ENCODE results near the gene GATM. TPM values are rescaled to one million over a fixed set of nuclear protein-coding genes. Genes with fewer than 3 reads are reported as not detected.
A peak's percentile ranks its signal among the peaks of the same experiment; 100 is the strongest.

Gene GATM
- total RNA-seq, 1 donor from 2014 or later: 0.30 TPM

GRCh38 chr15:45414215-45414885 lies 36.0 kb upstream of the GATM start:
- no peak overlapping the region for H3K4me3 Mint-ChIP-seq (ENCODE audit: unreplicated experiment)
- no peak overlapping the region for H3K27ac Mint-ChIP-seq (ENCODE audit: unreplicated experiment)
- no peaks in the 10 kb centered on the region for H3K27me3 Mint-ChIP-seq (ENCODE audit: low read depth)
- no peak for DNase-seq (ENCODE audit: low spot score)
- H3K36me3 Mint-ChIP-seq (ENCODE audit: low read depth): peaks cover 35% of the 10 kb centered on the region
- no peaks in the 10 kb centered on the region for H3K4me1 Mint-ChIP-seq (ENCODE audit: low read depth)
- H3K9me3 Mint-ChIP-seq (ENCODE audit: low read depth): no peaks in the 10 kb centered on the region
- no peak for TF ChIP-seq CTCF (IDR thresholded peaks at IDR 0.05)

DNA sequence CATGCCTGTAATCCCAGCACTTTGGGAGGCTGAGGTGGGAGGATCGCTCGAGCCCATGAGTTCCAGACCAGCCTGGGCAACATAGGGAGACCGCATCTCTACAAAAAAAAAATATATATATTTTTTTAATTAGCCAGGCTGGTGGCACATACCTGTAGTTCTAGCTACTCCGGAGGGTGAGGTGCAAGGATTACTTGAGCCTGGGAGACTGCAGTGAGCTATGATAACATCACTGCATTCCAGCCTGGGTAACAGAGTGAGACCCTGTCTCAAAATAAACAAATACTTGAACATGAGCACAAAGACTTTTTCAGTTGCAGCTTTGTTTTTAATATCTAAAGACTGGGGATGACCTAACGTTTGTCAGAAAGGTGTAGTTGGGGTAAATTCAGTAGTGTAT lies 31.3 kb upstream of the GATM start:
- Mint-ChIP-seq H3K36me3 (ENCODE audit: low read depth) (peaks cover 38% of the 10 kb centered on the region), H3K4me1 (ENCODE audit: low read depth) (peaks cover 7% of the 10 kb centered on the region), H3K9me3 (ENCODE audit: low read depth) (no peaks in the 10 kb centered on the region), H3K27me3 (ENCODE audit: low read depth) (no peaks in the 10 kb centered on the region), H3K4me3 (ENCODE audit: unreplicated experiment) (no peak overlapping the region), H3K27ac (ENCODE audit: unreplicated experiment) (no peak overlapping the region)
- no peak for TF ChIP-seq CTCF (IDR thresholded peaks at IDR 0.05)
- no peak for DNase-seq (ENCODE audit: low spot score)

GRCh38 chr15:45407786-45408185 lies 29.4 kb upstream of the GATM start:
- Mint-ChIP-seq H3K27me3 (ENCODE audit: low read depth) (no peaks in the 10 kb centered on the region), H3K36me3 (ENCODE audit: low read depth) (peaks cover 26% of the 10 kb centered on the region), H3K27ac (ENCODE audit: unreplicated experiment) (no peak overlapping the region), H3K4me3 (ENCODE audit: unreplicated experiment) (no peak overlapping the region), H3K4me1 (ENCODE audit: low read depth) (peaks cover 19% of the 10 kb centered on the region), H3K9me3 (ENCODE audit: low read depth) (no peaks in the 10 kb centered on the region)
- no peak for DNase-seq (ENCODE audit: low spot score)
- TF ChIP-seq CTCF (IDR thresholded peaks at IDR 0.05): no peak

DNA sequence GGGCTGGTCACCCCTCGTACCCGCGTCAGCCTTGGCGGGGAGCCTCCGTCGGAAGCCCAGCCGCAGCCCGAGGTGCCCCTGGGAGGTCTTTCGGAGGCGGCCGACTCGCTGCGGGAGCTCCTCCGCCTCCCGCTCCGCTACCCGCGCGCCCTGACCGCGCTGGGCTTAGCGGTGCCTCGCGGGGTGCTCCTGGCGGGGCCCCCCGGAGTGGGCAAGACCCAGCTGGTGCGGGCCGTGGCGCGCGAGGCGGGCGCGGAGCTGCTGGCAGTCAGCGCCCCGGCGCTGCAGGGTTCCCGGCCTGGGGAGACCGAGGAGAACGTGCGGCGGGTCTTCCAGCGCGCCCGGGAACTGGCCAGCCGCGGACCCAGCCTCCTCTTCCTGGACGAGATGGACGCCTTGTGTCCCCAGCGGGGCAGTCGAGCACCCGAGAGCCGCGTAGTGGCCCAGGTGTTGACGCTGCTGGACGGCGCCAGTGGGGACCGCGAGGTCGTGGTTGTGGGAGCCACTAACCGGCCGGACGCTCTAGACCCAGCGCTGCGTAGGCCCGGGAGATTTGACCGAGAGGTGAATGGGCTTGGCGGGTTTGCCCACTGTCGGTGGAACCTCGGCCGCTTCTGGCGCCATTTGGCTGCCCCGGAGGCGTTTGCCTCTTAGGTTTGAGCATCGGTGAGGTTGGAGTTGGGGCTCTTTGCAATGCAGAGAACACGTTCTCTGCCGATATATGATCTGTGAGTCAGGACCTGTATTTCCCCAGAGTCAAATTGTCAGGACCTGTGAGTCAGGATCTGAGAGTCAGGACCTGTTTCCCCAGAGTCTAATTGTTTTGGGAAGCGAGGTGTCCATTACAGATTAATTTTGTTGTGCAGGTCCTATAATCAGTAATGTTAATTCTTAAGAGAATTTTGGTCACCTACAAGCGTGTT lies 24.9 kb upstream of the GATM start:
- peak overlapping the region; percentile 84 for H3K4me3 Mint-ChIP-seq (ENCODE audit: unreplicated experiment)
- peak overlapping the region; percentile 57 for H3K27ac Mint-ChIP-seq (ENCODE audit: unreplicated experiment)
- peak; percentile 8 for TF ChIP-seq CTCF (IDR thresholded peaks at IDR 0.05)
- no peaks in the 10 kb centered on the region for H3K9me3 Mint-ChIP-seq (ENCODE audit: low read depth)
- peak; percentile 86 for DNase-seq (ENCODE audit: low spot score)
- peaks cover 10% of the 10 kb centered on the region for H3K36me3 Mint-ChIP-seq (ENCODE audit: low read depth)
- H3K4me1 Mint-ChIP-seq (ENCODE audit: low read depth): peaks cover 27% of the 10 kb centered on the region
- H3K27me3 Mint-ChIP-seq (ENCODE audit: low read depth): peaks cover 4% of the 10 kb centered on the region

GRCh38 chr15:45402162-45402954 lies 24.0 kb upstream of the GATM start:
- Mint-ChIP-seq H3K4me1 (ENCODE audit: low read depth) (peaks cover 27% of the 10 kb centered on the region), H3K36me3 (ENCODE audit: low read depth) (peaks cover 9% of the 10 kb centered on the region), H3K4me3 (ENCODE audit: unreplicated experiment) (peak overlapping the region; percentile 84), H3K27ac (ENCODE audit: unreplicated experiment) (peak overlapping the region; percentile 92), H3K27me3 (ENCODE audit: low read depth) (peaks cover 10% of the 10 kb centered on the region), H3K9me3 (ENCODE audit: low read depth) (no peaks in the 10 kb centered on the region)
- DNase-seq (ENCODE audit: low spot score): peak; percentile 98
- TF ChIP-seq CTCF (IDR thresholded peaks at IDR 0.05): no peak
